GM19372 (cell line): ENCODE data around the gene ARL5B.

Experiments used
- ATAC-seq: cut with Tn5 transposase; IDR thresholded peaks from one replicate; pipeline ENCODE4 v1.9.1; 2021; ENCODE audit warnings: mild to moderate bottlenecking, low read depth, moderate library complexity; ENCODE audit not compliant: unreplicated experiment

Gene ARL5B

GRCh38 chr10:18699849-18700840 lies 40.9 kb downstream of the ARL5B start:
- ATAC-seq: no peak

DNA sequence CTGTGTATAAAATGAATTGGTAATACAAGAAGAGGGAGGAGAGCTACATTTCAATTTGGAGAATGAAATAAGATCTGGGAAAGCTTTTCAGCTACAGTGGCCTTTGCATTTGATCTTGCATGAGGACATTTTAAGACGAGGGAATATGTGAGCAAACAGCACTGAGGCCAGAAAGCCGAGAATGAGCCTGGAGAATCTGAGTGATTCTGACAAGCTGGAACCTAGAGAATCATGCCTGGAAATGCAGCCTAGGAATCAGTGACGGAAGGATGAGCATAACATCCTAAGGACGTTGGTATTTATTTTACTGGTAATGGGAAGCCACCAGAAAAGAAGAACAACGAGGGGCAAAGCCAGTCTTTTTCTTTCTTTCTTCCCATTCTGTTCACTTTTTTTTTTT lies 44.3 kb downstream of the ARL5B start:
- no peak for ATAC-seq

- ATAC-seq: no peak
These were observed 51.0 kb downstream of the ARL5B start for GRCh38 chr10:18710201-18710653.

DNA sequence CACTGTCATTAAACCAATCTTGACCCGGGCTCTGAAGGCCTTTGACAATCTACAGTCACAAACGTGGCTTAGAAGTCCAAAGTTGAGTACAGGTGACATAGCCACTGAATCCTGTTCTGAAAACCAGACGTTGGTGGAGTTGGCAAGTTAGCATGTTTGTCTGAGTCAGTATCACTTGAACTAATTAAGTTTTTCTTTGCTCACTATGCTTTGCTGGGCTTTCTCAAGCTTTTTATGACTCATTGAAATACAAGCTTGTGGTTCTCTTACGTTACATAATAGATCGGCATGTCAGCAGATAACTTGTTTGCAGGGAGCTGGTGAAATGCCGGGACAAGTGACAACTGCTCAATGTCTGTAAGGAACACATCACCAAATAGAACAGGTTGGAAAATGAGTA lies 53.8 kb downstream of the ARL5B start:
- no peak for ATAC-seq

DNA sequence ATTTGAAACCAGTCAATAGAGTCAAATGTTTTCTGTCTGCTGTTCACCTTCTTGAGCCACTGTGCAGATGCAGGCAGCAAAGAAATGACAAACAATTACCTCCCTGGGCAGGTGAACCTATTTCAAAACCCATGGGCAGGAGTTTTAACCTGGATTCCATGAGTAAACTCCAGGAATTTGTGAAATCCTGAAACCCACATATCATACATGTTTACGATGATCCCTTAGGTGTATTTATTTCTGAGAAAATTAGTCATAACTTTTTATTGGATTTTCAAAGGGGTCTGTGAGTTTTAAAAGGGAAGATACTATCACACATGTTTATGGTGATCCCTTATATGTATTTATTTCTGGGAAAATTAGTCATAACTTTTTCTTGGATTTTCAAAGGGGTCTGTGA lies 59.8 kb downstream of the ARL5B start:
- no peak for ATAC-seq

- ATAC-seq: no peak
These were observed 60.6 kb downstream of the ARL5B start for GRCh38 chr10:18719811-18720210.

GRCh38 chr10:18721067-18721466 lies 61.8 kb downstream of the ARL5B start:
- ATAC-seq: no peak

DNA sequence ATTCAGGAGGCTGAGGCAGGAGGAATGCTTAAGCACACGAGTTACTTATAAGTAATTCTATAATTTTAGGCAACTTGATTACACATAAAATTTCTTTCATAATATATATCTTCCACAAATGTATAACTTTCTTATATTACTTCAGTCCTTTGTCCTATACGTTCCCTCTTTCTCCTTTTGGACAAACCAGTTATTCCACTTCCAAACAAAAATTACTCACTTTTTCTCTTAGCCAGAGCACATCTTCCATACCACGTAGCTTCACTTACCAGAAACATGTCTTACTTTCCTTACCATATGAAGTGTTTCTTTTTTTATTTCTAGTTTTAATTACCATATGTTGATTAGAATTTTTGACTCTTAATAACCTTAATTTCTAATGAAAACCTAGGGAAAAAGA lies 64.6 kb downstream of the ARL5B start:
- no peak for ATAC-seq
